HG02571 (cell line): Measurements from ENCODE around the gene SEBOX.

Experiments used
- ATAC-seq: cut with Tn5 transposase; IDR thresholded peaks from one replicate; pipeline ENCODE4 v1.9.1; 2021; ENCODE audit warnings: mild to moderate bottlenecking, moderate library complexity; ENCODE audit not compliant: unreplicated experiment

The SEBOX gene, protein sequence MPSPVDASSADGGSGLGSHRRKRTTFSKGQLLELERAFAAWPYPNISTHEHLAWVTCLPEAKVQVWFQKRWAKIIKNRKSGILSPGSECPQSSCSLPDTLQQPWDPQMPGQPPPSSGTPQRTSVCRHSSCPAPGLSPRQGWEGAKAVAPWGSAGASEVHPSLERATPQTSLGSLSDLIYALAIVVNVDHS

DNA sequence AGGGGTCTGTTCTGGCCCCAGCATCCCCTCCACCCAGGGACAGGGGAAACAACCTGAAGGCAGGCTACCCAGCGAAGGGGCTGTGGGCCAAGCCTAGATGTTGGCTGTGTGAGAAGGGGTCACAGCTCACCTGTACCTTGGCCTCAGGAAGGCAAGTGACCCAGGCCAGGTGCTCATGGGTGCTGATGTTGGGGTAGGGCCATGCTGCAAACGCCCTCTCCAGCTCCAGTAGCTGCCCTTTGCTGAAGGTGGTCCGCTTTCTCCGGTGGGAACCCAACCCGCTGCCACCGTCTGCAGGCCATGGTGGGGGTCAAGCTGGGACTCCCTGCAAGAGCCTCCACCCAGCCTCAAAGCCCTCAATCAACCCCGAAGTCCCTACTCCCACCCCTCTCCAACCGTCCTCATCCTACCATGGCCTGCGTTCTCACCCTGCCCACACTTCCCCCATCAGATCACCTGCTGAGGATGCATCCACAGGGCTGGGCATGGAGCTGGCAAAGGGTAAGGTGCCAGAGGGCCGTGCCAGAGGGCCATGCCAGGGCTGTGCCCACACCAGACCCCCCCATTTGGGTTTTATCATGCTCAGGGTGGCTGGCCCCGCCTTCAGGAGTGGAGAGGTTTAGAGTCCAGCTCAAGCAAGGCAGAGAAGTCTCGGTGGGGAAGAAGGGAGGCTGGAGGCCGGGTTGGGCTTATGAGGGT, at the start of gene SEBOX:
Gene SEBOX, minus strand, starts transcription at position 535 of the 699 bp plus-strand sequence. Its CDS starts 48 bp downstream, at position 487.
- ATAC-seq: no peak

DNA sequence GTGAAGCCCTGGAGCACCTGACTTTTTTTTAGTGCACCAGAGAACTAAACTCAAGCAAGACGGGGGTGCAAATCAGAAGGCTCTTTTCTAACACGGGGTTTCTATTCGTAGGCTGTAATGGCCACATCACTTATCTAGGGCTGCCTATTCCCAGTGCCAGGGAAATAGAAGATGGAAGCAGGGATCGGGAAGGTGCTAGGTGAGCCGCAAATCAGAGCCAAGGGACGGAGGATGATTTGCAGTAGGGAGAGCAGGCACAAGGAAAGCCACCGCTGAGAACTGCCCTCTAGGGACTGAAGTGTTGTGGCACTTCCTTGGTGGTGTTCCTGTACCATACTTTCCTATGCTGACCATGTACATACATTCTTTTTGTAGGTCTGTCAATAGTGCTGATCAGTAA, 48.8 kb upstream of the SEBOX start:
- no peak for ATAC-seq

DNA sequence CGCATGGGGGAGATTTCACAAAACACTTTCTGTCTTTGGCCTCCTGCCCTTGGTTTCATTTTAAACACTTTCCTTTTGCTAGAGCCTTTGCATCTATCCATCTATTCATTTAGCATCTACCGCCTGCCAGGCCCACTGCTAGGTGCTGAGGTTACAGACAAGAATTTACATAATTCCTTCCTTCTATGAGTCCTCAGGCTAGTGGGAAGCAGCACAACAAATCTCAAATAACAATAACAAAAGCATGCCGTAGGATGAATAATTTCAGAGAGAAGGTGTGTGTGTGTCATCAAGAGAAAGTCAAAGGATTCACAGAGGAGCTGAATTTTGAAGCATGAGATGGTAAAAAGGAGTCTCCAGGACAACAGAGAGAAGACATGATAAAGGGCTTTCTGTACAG, 47.1 kb upstream of the SEBOX start:
- ATAC-seq: no peak

DNA sequence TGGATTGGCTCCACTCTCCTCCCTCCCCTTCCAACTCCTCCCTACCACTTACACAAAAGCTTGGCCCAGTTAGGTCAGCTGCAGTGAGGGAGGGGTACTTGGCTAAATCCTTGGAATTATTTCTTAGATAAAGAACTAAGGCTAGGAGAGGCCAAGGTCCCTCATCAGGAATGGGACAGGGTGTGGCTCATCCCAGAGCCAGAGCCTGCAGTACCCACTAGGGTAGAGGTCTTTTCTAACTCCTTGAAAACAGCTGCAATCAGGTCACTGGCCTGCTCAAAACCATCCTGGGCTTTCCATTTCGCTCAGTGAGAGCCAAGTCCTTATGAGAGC, 42.9 kb upstream of the SEBOX start:
- ATAC-seq: no peak

DNA sequence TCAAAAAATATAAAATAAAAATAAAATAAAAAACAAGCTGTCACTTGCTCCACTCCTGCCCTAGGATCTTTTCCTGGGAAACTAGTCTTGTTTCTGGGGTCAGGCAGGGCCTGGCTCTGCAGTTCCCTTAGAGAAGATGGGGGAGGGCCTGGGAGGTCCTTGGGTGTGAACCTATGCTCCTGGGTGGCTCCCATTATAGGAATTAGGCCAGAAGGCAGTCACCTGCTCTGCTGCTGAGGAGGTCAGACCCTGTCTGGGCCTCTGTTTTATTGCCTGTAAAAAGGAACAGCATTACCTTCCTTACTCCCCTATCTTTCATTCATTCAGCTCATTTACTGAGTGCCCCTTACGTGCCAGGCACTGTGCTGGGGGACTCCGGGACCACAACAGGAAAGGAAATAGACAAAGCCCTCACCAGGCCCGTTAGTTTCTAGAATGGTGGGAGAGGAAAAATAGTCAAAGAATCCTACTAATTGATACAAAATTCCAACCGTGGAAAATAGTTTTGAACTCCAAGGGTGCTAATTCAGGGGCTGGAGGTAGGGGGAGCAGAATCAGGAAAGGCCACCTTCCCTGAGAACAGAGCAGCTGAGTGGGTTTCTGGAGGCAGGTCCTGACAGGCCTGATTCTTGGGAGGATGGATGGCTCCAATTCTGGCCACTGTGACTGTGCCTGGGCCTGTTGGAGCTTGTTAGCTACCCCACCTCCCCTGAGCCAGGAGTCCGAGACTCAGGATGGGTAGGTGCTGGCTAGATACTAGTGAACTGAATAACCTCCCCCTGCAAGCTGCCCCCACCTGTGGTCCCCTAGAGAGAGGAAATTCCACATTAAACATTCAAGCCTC, 42.4 kb upstream of the SEBOX start:
- ATAC-seq: no peak

DNA sequence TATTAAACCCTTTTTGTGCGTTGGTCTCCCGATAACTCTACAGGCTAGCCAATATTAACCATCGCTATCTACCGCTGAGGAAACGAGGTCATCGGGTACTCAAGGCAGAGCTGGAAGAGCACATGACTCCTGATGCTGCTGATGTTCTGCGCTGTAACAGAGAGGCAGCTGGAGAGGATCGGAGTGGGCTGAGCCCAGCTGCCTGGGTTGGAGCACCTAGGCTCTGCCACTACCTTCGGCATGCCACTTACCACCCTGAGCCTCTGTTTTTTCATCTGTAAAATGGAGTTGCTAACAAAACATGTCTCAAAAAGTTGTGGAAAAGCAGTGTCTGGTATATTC, 41.4 kb upstream of the SEBOX start:
- ATAC-seq: no peak

DNA sequence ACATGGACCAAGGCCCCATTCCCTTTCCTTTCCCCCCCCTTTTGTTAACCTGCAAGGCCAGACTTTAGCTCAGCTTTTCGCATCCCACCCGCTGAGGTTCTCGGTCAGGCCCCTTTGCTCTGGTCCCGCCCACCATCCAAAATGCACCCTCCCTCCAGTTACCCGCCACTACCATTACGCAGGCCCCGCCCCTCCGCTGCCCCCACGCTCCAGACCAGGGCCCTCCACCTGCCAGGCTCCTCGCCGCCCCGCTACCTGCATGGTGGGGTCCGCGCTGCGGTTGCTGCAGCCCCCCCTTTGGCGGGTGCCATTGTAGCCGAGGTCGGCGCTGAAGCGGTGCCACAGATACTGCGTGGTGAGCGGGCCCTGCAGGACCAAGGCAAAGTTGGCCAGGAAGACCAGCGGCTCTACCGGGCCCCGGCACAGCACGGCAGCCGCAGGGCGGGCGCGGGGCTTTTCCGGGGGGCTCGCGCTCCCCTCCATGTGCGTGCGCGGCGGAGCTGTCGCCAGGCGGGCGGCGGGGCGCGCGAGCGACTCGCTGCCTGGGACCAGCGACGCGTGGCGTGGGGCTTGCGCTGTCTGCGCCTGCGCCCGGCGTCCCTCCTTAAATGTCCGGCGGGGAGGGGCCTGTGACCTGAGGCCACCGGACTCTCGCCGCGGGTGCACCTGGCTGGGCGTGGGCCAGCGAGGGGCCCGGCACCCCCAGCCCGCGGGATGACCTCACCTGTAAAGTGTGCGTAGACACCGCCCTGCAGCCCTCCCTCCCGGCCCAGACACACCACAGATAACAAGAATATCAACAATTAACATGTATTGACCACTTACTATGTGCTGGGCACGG, 40.9 kb upstream of the SEBOX start, which contains the start of gene SLC46A1:
Gene SLC46A1, minus strand, starts transcription at position 581 of the 841 bp plus-strand sequence. Its CDS starts 98 bp downstream, at position 483.
- peak; percentile 54 for ATAC-seq

DNA sequence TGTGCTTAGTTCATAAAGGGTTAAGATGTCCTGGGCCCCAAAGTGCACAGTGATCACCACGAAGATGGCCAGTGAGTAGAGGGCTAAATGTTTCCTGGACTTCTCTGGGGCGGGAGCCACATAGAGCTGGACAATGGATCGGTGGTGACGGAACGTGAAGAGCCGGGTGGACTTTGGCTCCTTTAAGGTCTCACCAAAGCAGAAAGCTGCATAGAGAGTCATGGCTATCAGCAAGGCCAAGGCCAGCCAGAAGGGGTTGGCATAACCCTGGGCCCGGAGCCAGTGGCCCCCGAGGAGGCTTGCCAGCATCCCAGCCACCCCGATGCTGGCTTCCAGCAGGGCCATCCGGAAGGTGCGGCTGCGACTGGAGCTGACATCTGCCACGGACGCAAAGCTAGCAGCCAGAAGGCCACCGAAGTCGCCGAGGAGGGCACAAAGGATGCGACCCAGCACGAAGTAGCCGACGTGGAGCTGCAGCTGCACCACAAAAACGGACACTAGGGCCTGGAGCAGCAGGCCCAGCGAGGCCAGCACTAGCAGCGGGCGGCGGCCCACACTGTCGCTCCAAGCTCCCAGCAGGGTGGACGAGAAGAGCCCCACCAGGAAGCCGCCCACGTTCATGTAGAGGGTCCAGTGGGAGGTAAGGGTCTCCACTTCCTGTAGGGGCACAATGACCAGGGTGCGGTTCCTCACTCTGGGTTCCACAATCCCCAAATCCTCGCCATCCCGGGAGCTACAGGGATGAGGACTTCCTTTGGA, 40.0 kb upstream of the SEBOX start:
- no peak for ATAC-seq

DNA sequence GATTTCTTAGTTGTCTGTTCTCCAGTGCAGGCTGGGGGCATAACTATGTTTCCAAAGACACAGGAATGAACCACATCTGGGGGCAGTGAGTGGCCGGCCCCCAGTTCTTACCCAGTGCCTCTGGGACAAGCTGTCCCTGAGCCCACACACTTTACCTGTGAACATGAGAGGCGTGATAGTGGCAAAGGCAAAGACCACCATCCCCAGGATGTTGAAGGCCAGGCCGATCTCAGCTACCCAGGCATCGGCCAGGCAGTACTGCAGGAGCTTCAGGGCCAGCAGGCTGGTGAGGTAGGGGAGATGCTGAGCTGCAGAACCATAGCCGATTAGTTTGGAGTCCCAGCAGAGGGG, 39.4 kb upstream of the SEBOX start:
- no peak for ATAC-seq

DNA sequence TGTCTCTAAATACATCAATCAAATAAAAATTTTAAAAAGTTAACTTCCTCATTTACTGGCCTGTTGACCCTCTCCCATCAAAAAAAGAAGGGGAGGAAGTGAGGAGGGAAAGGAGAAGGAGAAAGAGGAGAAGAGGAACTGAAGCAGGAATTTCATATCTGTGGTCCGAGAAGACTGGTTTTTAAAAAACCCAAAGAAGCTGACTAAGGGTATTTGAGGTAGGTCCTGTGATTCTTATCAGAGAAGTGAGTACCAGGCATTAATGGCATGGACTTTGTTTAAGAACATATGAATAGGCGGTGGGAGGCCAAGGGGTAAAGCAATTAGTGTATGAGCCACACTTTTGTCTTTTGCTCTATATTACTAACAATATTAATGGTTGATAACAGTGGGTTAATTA, 39.0 kb upstream of the SEBOX start:
- ATAC-seq: no peak

DNA sequence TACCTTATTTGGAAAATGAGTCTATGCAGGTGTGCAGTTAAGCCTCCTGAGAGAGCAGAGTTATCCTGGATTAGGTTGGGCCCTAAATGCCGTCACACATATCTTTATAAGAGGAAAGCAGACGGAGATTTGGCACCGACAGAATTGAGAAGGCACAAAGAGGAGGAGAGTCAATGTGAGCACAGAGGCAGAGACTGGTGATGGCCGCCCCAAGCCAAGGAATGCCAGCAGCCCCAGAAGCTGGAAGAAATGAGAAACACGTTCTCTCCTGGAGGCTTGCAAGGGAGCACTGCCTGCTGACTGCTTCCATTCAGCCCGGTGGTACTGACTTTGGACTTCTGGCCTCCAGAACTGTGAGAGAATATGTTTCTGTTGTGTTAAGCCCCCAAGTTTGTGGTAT, 37.8 kb upstream of the SEBOX start:
- no peak for ATAC-seq

DNA sequence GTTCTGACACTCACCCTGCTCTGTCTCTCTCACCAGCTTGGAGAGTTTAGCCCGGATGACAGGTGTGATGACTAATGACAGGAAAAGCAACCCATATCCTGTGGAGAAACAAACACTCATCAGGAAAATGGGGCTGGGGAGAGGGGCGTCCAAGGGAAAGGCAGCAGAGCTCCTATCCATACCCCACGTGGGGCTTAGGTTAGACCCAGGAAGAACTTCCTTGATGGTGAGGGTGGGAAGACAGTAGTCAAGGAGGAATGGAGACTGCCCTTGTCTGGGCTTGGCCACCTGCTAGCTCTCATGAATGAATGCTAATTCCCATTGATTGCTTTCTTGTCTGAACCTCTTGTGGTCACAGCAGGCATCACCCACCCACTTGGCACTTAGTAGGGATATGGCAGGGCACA, 37.2 kb upstream of the SEBOX start:
- ATAC-seq: no peak

DNA sequence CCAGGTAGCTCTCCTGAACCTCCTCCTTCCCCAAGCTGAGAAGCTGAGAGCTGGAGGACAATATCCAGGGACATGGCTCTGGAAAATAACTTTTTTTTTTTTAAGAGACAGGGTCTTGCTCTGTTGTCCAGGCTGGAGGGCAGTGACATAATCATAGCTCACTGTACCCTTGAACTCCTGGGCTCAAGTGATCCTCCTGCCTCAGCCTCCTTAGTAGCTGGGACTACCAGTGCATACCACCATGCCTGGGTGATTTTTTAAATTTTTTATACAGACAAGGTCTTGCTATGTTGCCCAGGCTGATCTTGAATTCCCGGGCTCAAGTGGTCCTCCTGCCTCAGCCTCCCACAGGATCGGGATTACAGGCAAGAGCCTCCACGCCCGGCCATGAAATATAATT, 34.8 kb upstream of the SEBOX start:
- ATAC-seq: no peak

DNA sequence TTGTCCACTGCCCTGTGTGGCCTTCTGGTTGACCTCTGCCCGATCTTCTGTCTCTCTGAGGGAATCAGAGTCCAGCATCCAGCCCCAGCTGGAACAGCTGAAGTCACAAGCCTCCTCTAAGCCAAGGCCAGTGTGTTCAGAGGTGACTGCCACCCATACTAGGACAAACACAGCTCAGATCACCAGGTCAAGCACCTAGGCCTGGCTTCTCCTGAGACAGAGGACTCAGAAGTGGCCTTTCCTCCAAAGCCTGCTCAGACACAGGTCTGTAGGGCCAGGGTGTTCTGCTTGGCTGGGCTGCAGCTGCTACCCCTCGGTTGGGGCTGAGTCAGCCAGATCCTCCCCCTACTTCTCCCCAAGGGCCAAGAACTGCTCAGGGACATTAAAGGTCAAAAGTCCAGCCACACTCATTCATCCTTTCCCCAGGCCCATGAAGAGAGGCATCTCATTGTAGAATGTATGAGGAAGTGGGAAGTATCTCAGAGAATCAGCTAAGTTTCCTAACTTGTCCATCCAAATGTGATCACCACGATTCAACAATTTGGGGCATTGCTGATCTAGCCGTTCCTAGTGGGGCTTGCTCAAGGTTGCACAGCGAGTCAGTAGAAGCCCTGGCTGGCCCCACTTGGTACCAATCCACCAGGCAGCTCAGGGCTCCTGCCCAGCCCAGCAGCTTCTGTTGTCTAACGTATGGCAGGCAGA, 33.4 kb upstream of the SEBOX start:
- ATAC-seq: no peak

DNA sequence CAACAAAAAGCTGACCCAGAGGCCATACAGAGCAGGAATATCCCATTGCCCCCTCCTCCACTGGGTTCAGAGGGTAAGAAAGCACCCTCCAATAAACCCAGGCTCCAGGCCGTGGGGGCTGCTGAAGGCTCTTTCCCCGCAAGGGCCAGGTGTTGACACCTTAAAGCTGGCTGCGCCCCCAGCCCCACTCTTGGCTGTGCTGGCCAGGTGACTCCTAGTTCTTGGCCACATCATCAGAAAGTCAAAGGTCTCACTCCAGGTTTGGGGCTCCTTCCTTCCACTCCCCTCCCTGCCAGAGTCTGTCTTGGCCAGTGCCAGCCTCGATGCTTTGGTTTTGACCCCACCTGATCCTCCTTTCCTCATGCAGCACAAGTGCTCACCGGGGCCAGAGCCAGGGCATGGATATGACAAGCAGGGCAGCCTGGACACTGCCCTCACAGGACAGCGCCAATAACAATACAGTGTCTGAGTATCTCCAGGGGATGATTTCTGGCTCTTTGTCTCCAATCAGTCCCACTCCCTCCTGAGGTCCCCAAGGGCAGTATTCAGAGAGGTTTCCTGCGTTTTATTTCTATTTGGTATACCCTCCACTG, 32.8 kb upstream of the SEBOX start:
- ATAC-seq: no peak

DNA sequence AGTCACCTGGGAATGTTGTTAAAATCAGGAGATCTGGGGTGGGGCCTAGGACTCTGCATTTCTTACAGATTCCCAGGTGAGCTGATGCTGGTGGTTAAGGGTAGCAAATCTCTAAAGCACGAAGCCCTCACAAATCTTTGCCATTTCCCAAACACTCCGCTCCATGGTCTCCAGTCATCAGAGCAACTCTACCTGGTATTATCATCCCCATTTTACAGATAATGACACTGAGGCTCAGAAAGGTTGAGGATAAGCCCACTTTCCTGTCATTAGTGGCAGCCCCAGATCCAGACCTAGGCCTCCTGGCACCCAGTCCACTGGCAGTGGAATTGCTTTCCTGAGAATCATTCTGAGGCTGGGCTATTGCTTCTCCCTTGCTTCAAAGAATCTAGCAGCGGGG, 32.3 kb upstream of the SEBOX start:
- ATAC-seq: no peak

DNA sequence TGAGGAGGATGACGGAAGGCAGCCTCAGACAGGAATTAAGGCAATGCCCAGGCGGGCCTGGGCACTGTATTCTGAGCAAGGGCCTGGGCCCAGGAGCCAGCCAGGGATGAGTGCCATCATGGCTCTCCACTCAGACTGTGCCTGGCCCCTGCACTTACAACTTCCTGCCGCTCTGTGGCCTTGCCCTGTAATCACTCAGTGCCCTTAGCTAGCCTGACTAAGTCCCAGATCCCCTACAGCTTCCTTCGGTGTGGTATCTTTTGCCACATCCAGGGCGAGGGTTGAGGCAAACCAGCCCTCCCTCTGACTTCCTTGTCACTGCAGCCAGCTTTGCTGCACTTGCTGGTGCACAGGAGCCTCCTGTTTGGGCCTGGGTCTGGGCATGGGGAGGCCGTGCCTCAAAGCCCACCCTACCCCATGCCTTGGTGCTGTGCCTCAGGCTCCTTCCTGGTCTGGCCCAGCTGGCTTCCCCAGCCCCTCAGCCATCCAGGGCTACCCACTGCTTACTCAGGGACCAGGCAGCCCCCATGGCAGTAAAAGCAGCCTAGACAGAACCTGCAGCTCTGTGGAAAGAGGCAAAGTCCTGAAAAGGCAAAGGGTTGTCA, 31.7 kb upstream of the SEBOX start:
- no peak for ATAC-seq

DNA sequence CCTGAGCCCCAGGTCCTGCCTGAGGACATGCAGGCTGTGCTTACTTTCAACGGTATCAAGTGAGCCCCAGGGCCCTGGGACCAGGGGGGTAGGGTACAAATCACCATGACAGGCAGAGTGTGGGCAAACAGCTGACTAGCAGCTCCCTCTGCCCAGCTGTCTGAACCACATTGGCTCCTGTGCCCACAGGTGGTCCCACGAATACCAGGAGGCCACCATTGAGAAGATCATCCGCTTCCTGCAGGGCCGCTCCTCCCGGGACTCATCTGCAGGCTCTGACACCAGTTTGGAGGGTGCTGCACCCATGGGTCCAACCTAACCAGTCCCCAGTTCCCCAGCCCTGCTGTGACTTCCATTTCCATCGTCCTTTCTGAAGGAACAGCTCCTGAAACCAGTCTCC, 31.0 kb upstream of the SEBOX start:
- no peak for ATAC-seq

DNA sequence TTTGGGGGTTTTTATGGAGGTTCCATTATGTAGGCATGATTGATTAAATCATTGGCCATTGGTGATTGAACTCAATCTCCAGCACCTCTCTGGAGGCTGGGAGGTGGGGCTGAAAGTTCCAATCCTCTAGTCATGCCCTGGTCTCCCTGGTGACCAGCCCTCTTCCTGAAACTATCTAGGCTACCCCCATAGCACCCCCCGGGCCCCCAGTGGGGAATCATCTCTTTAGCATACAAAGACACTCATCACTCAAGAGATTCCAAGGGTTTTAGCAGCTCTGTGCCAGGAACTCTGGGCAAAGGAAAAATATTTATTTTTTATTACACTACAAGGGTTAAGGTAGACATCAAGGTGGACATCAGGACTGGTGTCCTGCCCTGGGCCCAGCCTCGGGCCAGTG, 30.4 kb upstream of the SEBOX start:
- ATAC-seq: no peak
